Breast epithelium (tissue), 3 donors: ENCODE measurements around the gene DHX35.

ENCODE experiments used
- POLR2A ChIP-seq: fragments of 450-650 bp; IDR thresholded peaks from one replicate; pipeline ENCODE4 v1.6.1; 2016; ENCODE audit warnings: antibody characterized with exemption, mild to moderate bottlenecking, moderate library complexity
- POLR2AphosphoS5 ChIP-seq, 3 donors: sonication (generic); formaldehyde crosslinking; IDR thresholded peaks; one replicate each; pipeline ENCODE4 v1.6.1; 2017; ENCODE audit warnings: antibody characterized with exemption in 3 of 3
- TF ChIP-seq, protein P1 (sequence below), 3 donors: fragments of 450-650 bp; IDR thresholded peaks; one replicate each; pipeline ENCODE4 v1.5.1; 2016 to 2017; ENCODE audit warnings: antibody characterized with exemption in 3 of 3, mild to moderate bottlenecking in 3 of 3, moderate library complexity in 3 of 3

DNA sequence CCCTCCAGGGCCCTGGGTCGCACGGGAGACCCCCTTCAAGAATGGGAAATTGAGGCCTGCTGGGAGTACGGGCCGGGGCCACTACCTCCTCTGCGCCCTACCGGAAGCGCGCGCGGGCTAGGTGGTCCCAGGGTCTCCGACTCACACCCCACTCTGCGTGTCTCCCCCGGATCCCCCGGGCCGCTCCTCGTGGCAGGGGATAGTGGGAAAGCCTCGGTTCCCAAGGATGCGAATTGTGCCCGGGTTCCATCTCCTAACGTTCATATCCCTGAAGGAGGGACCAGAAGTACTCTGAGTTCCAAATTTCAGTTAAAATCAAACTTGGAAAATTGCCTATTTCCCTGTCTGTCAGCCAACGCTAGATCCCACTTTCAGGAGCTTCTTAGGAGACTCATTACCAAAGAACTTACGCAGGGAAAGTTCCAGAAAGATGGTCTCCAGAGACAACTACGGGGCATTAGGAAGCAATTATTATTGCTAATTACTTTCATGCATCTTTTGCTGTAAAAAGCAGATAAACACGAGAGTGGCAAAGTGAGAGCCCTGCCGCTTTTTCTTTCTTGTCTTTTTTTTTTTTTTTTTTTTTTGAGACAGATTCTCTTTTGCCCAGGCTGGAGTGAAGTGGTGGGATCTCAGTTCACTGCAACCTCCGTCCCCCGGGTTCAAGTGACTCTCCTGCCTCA is 35.1 kb upstream of the DHX35 start:
- TF ChIP-seq, protein P1, sequence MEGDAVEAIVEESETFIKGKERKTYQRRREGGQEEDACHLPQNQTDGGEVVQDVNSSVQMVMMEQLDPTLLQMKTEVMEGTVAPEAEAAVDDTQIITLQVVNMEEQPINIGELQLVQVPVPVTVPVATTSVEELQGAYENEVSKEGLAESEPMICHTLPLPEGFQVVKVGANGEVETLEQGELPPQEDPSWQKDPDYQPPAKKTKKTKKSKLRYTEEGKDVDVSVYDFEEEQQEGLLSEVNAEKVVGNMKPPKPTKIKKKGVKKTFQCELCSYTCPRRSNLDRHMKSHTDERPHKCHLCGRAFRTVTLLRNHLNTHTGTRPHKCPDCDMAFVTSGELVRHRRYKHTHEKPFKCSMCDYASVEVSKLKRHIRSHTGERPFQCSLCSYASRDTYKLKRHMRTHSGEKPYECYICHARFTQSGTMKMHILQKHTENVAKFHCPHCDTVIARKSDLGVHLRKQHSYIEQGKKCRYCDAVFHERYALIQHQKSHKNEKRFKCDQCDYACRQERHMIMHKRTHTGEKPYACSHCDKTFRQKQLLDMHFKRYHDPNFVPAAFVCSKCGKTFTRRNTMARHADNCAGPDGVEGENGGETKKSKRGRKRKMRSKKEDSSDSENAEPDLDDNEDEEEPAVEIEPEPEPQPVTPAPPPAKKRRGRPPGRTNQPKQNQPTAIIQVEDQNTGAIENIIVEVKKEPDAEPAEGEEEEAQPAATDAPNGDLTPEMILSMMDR (IDR thresholded peaks at IDR 0.05): no peak
- TF ChIP-seq POLR2AphosphoS5 (IDR thresholded peaks at IDR 0.05) (no peak), POLR2A (no peak)
